22Rv1 (cell line): ENCODE results near the gene LITAF.

ENCODE experiments used
- ZFX ChIP-seq: fragments of 450-650 bp; IDR thresholded peaks from 2 replicates; pipeline ENCODE4 v1.6.1; 2017; ENCODE audit warnings: antibody characterized with exemption, borderline replicate concordance
- TF ChIP-seq, protein P1 (sequence below): fragments of 450-650 bp; IDR thresholded peaks from 2 replicates; pipeline ENCODE4 v1.5.1; 2017; ENCODE audit warnings: mild to moderate bottlenecking

GRCh38 chr16:11554053-11554452 is 32.7 kb downstream of the LITAF start:
- TF ChIP-seq, protein P1, sequence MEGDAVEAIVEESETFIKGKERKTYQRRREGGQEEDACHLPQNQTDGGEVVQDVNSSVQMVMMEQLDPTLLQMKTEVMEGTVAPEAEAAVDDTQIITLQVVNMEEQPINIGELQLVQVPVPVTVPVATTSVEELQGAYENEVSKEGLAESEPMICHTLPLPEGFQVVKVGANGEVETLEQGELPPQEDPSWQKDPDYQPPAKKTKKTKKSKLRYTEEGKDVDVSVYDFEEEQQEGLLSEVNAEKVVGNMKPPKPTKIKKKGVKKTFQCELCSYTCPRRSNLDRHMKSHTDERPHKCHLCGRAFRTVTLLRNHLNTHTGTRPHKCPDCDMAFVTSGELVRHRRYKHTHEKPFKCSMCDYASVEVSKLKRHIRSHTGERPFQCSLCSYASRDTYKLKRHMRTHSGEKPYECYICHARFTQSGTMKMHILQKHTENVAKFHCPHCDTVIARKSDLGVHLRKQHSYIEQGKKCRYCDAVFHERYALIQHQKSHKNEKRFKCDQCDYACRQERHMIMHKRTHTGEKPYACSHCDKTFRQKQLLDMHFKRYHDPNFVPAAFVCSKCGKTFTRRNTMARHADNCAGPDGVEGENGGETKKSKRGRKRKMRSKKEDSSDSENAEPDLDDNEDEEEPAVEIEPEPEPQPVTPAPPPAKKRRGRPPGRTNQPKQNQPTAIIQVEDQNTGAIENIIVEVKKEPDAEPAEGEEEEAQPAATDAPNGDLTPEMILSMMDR: no peak
- TF ChIP-seq ZFX: no peak
